Breast epithelium (tissue), 4 donors: ENCODE measurements around the gene ABLIM2. TPM values are rescaled to one million over a fixed set of nuclear protein-coding genes. Genes with fewer than 3 reads are reported as not detected.

Source experiments
- DNase-seq, 2 donors: peaks; one replicate each; pipeline ENCODE4 v3.0.0-alpha.2; 2019; ENCODE audit warnings: low spot score in 2 of 2
- H3K27ac ChIP-seq, 2 donors: fragments of 200-600 bp; sonication (generic) in 1 of 2; one replicate each; pipeline ENCODE4 v1.5.1; 2016 to 2019; ENCODE audit warnings: mild to moderate bottlenecking in 1 of 2
- H3K27me3 ChIP-seq, 2 donors: fragments of 200-600 bp; sonication (generic) in 1 of 2; one replicate each; pipeline versions ENCODE4 v1.5.1 to v1.6.0; 2017 to 2019; ENCODE audit warnings: control low read depth in 1 of 2, mild to moderate bottlenecking in 1 of 2
- H3K36me3 ChIP-seq: fragments of 200-600 bp; one replicate; pipeline ENCODE4 v1.5.1; 2019
- H3K4me1 ChIP-seq, 2 donors: fragments of 200-600 bp; sonication (generic); one replicate each; pipeline ENCODE4 v1.5.1; 2016 to 2019; ENCODE audit warnings: control low read depth in 1 of 2
- H3K4me3 ChIP-seq, 3 donors: fragments of 200-600 bp; sonication (generic); 1 replicate in 2 of 3; 2 replicates in 1 of 3; pipeline ENCODE4 v1.5.1; 2016 to 2019; ENCODE audit warnings: mild to moderate bottlenecking in 3 of 3, moderate library complexity in 2 of 3
- H3K9me3 ChIP-seq, 2 donors: fragments of 200-600 bp; sonication (generic) in 1 of 2; one replicate each; pipeline ENCODE4 v1.5.1; 2016 to 2019; ENCODE audit warnings: control low read depth in 1 of 2
- CTCF ChIP-seq, 3 donors: fragments of 450-650 bp; IDR thresholded peaks; one replicate each; pipeline ENCODE4 v1.5.1; 2016 to 2017; ENCODE audit warnings: antibody characterized with exemption in 3 of 3, mild to moderate bottlenecking in 3 of 3, moderate library complexity in 3 of 3
- POLR2A ChIP-seq: fragments of 450-650 bp; IDR thresholded peaks from one replicate; pipeline ENCODE4 v1.6.1; 2016; ENCODE audit warnings: antibody characterized with exemption, mild to moderate bottlenecking, moderate library complexity
- POLR2AphosphoS5 ChIP-seq, 3 donors: sonication (generic); formaldehyde crosslinking; IDR thresholded peaks; one replicate each; pipeline ENCODE4 v1.6.1; 2017; ENCODE audit warnings: antibody characterized with exemption in 3 of 3
- intact Hi-C: fragments of 100-400 bp; cut with DNase I; formaldehyde crosslinking; loops from one replicate; pipeline ENCODE4 v1.15.1; 2023; ENCODE audit warnings: low total_unique reads
- total RNA-seq, 3 donors: library from RNA; depleted of rRNA; stranded (reverse); fragments of >200 nt; gene quantifications; one replicate each; pipeline ENCODE4 v1.1.0, GENCODE V29; 2016

Gene ABLIM2
- total RNA-seq, 3 donors from 2014 or later = 4.8 to 11.5 (median 8.2) TPM

- H3K9me3 ChIP-seq = peaks cover 0 to 3% of the 10 kb centered on the region in 2 donors
- H3K27ac ChIP-seq = no peak overlapping the region
- no peak for DNase-seq
- H3K4me1 ChIP-seq = no peaks in the 10 kb centered on the region
- H3K4me3 ChIP-seq = no peak overlapping the region
- peaks cover 0 to 4% of the 10 kb centered on the region in 2 donors for H3K27me3 ChIP-seq
- intact Hi-C loops = no loop called here
- no peaks in the 10 kb centered on the region for H3K36me3 ChIP-seq
- TF ChIP-seq POLR2A (no peak), POLR2AphosphoS5 (IDR thresholded peaks at IDR 0.05) (no peak), CTCF (IDR thresholded peaks at IDR 0.05) (no peak)
Measured at GRCh38 chr4:8173492-8174242, 15.1 kb upstream of the ABLIM2 start.

GRCh38 chr4:8171984-8172924 lies 13.6 kb upstream of the ABLIM2 start:
- H3K9me3 ChIP-seq = peaks cover 0 to 9% of the 10 kb centered on the region in 2 donors
- H3K27ac ChIP-seq = no peak overlapping the region
- TF ChIP-seq POLR2A = no peak
- no peak for TF ChIP-seq CTCF (IDR thresholded peaks at IDR 0.05)
- no peak for TF ChIP-seq POLR2AphosphoS5 (IDR thresholded peaks at IDR 0.05)
- no peak for DNase-seq
- no peaks in the 10 kb centered on the region for H3K4me1 ChIP-seq
- intact Hi-C loops = no loop called here
- H3K27me3 ChIP-seq = peaks cover 0 to 4% of the 10 kb centered on the region in 2 donors
- no peak overlapping the region for H3K4me3 ChIP-seq
- no peaks in the 10 kb centered on the region for H3K36me3 ChIP-seq

DNA sequence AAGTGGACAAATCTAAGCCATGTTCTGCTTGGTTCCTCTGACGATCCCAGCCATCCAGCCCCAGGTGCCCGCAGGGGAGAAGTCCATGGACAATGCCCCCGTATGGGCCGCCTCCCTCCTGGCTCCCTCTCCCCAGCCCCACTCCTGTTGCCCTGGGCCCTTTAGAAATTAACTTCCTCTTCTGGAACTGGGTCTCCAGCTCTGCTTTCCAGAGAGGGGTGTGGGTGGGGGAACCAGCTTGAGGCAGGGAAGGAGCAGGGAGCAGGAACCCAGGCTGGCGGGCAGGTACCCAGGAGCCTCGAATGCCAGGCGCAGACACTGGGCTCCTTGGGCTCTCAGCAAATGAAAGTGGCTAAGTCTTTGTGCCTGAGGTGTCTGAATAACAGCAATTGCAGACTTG lies 12.7 kb upstream of the ABLIM2 start:
- Histone ChIP-seq H3K4me3 (no peak overlapping the region), H3K36me3 (no peaks in the 10 kb centered on the region), H3K27me3 (no peaks in the 10 kb centered on the region), H3K27ac (no peak overlapping the region), H3K9me3 (peaks cover 0 to 9% of the 10 kb centered on the region in 2 donors), H3K4me1 (no peaks in the 10 kb centered on the region)
- TF ChIP-seq POLR2A = no peak
- no peak for TF ChIP-seq CTCF (IDR thresholded peaks at IDR 0.05)
- no peak for TF ChIP-seq POLR2AphosphoS5 (IDR thresholded peaks at IDR 0.05)
- intact Hi-C loops = no loop called here
- no peak for DNase-seq

- H3K27me3 ChIP-seq = no peaks in the 10 kb centered on the region
- no peaks in the 10 kb centered on the region for H3K4me1 ChIP-seq
- TF ChIP-seq CTCF (IDR thresholded peaks at IDR 0.05) (no peak), POLR2AphosphoS5 (IDR thresholded peaks at IDR 0.05) (no peak), POLR2A (no peak)
- no peak overlapping the region for H3K4me3 ChIP-seq
- peaks cover 0 to 9% of the 10 kb centered on the region in 2 donors for H3K9me3 ChIP-seq
- intact Hi-C loops = no loop called here
- H3K36me3 ChIP-seq = no peaks in the 10 kb centered on the region
- DNase-seq = no peak
- no peak overlapping the region for H3K27ac ChIP-seq
Measured at GRCh38 chr4:8170341-8170740, 11.7 kb upstream of the ABLIM2 start.

DNA sequence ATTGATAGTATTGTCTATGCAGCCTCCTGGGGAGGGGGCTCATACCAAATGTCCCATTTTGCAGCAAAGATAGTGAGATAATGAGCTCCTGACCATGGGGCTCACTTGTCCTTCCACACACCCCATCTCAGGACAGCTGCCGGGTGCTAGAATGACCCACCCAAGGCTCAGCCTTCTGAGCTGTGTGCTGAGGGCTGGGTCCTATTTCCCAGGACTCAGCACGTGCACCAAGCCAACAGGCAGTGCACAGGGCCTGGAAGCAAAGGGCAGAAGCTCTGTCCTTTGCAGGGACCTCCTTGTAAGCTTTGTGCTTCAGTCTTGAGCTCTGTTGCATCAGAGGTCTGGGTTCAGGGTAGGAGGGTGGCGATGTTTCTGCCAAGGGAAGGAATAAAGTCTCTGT lies 11.2 kb upstream of the ABLIM2 start:
- intact Hi-C loops = no loop called here
- no peaks in the 10 kb centered on the region for H3K4me1 ChIP-seq
- TF ChIP-seq CTCF (IDR thresholded peaks at IDR 0.05) = no peak
- no peak for TF ChIP-seq POLR2A
- no peak for TF ChIP-seq POLR2AphosphoS5 (IDR thresholded peaks at IDR 0.05)
- H3K4me3 ChIP-seq = no peak overlapping the region
- peaks cover 0 to 9% of the 10 kb centered on the region in 2 donors for H3K9me3 ChIP-seq
- H3K27ac ChIP-seq = no peak overlapping the region
- H3K27me3 ChIP-seq = no peaks in the 10 kb centered on the region
- DNase-seq = no peak
- no peaks in the 10 kb centered on the region for H3K36me3 ChIP-seq
